Neural cell (in vitro differentiated cells): ENCODE measurements around the gene ZNF775. TPM values are rescaled to one million over a fixed set of nuclear protein-coding genes. Genes with fewer than 3 reads are reported as not detected.

ENCODE experiments used
- H2AFZ ChIP-seq: fragments of 200-600, 300-800 bp; sonication (generic), shearing (Covaris generic); 2 replicates; pipeline ENCODE4 v1.6.0; 2014; ENCODE audit warnings: low read depth, mild to moderate bottlenecking, antibody characterized with exemption, low read length, moderate library complexity
- H3F3A ChIP-seq: fragments of 200-600 bp; shearing (Covaris generic); 2 replicates; pipeline ENCODE4 v1.6.1; 2016; ENCODE audit warnings: mild to moderate bottlenecking, moderate library complexity, mixed read lengths, antibody characterized with exemption, low read length; ENCODE audit not compliant: insufficient read depth, poor library complexity, severe bottlenecking
- H3K27ac ChIP-seq: fragments of 200-600, 300-800 bp; sonication (generic), shearing (Covaris generic); 2 replicates; pipeline ENCODE4 v1.5.1; 2014; ENCODE audit warnings: mild to moderate bottlenecking, low read length, moderate library complexity
- H3K27me3 ChIP-seq: fragments of 300-800, 200-600 bp; sonication (generic), shearing (Covaris generic); 2 replicates; pipeline ENCODE4 v1.6.0; 2014; ENCODE audit warnings: mild to moderate bottlenecking, low read depth, low read length, moderate library complexity; ENCODE audit not compliant: insufficient read depth
- H3K36me3 ChIP-seq: fragments of 300-800, 200-600 bp; sonication (generic), shearing (Covaris generic); 2 replicates; pipeline ENCODE4 v1.5.1; 2014; ENCODE audit warnings: mild to moderate bottlenecking, antibody characterized with exemption, low read length, moderate library complexity; ENCODE audit not compliant: insufficient read depth
- H3K4me2 ChIP-seq: fragments of 300-800, 200-600 bp; sonication (generic), shearing (Covaris generic); 2 replicates; pipeline ENCODE4 v1.6.0; 2014; ENCODE audit warnings: mild to moderate bottlenecking, low read length
- H3K4me3 ChIP-seq: fragments of 300-800, 200-600 bp; sonication (generic), shearing (Covaris generic); 2 replicates; pipeline ENCODE4 v1.5.1; 2014; ENCODE audit warnings: mild to moderate bottlenecking, low read length, moderate library complexity
- H3K79me2 ChIP-seq: fragments of 200-600 bp; shearing (Covaris generic); replicated peaks from 2 replicates; pipeline ENCODE4 v1.6.0; 2014; ENCODE audit warnings: mild to moderate bottlenecking, low read length, moderate library complexity; ENCODE audit not compliant: insufficient read depth
- H3K9ac ChIP-seq: fragments of 300-800, 200-600 bp; sonication (generic), shearing (Covaris generic); 2 replicates; pipeline ENCODE4 v1.6.1; 2016; ENCODE audit warnings: mild to moderate bottlenecking, low read length, mixed read lengths
- H3K9me2 ChIP-seq: fragments of 200-600 bp; shearing (Covaris generic); 2 replicates; pipeline ENCODE4 v1.6.1; 2016; ENCODE audit warnings: mild to moderate bottlenecking, low read length, mixed read lengths; ENCODE audit not compliant: insufficient read depth
- H3K9me3 ChIP-seq: fragments of 200-600, 300-800 bp; sonication (generic), shearing (Covaris generic); 2 replicates; pipeline ENCODE4 v1.6.1; 2016; ENCODE audit warnings: mild to moderate bottlenecking, mixed run types, low read length, moderate library complexity, mixed read lengths
- H4K20me1 ChIP-seq: fragments of 200-600 bp; shearing (Covaris generic); 2 replicates; pipeline ENCODE4 v1.6.1; 2016; ENCODE audit warnings: mild to moderate bottlenecking, mixed run types; ENCODE audit not compliant: insufficient read depth
- EP300 ChIP-seq: fragments of 450-650 bp; conservative IDR thresholded peaks from 2 replicates; pipeline ENCODE4 v1.6.1; 2014; ENCODE audit warnings: antibody characterized with exemption, mild to moderate bottlenecking, moderate library complexity; ENCODE audit not compliant: poor library complexity, severe bottlenecking
- EZH2 ChIP-seq: fragments of 200-600, 300-800 bp; shearing (Covaris generic), sonication (generic); IDR thresholded peaks from 2 replicates; pipeline ENCODE4 v1.6.1; 2014; ENCODE audit warnings: antibody characterized with exemption, low read length, borderline replicate concordance, mild to moderate bottlenecking; ENCODE audit not compliant: insufficient read depth, poor library complexity, severe bottlenecking
- MXI1 ChIP-seq: fragments of 450-650 bp; conservative IDR thresholded peaks from 2 replicates; pipeline ENCODE4 v1.6.1; 2014; ENCODE audit warnings: antibody characterized with exemption, mild to moderate bottlenecking; ENCODE audit not compliant: poor library complexity, severe bottlenecking
- POLR2AphosphoS5 ChIP-seq: IDR thresholded peaks from 2 replicates; pipeline ENCODE4 v1.6.1; 2012
- RAD21 ChIP-seq: fragments of 450-650 bp; conservative IDR thresholded peaks from 2 replicates; pipeline ENCODE4 v1.6.1; 2014; ENCODE audit warnings: antibody characterized with exemption, mild to moderate bottlenecking, moderate library complexity
- REST ChIP-seq: IDR thresholded peaks from 2 replicates; pipeline ENCODE4 v1.6.1; 2012; ENCODE audit warnings: borderline replicate concordance
- SMC3 ChIP-seq: fragments of 450-650 bp; conservative IDR thresholded peaks from 2 replicates; pipeline ENCODE4 v1.6.1; 2014; ENCODE audit warnings: antibody characterized with exemption, mild to moderate bottlenecking, moderate library complexity; ENCODE audit not compliant: poor library complexity
- TAF1 ChIP-seq: IDR thresholded peaks from 2 replicates; pipeline ENCODE4 v1.6.1; 2012; ENCODE audit warnings: low read depth
- polyA plus RNA-seq: library from polyadenylated mRNA; depleted of rRNA; stranded (reverse); fragments of >200 nt; gene quantifications from 2 replicates; pipeline ENCODE4 v1.2.3, GENCODE V29; 2014
- TF ChIP-seq, protein P1 (sequence below): fragments of 450-650 bp; IDR thresholded peaks from 2 replicates; pipeline ENCODE4 v1.5.1; 2014; ENCODE audit warnings: antibody characterized with exemption, mild to moderate bottlenecking, moderate library complexity; ENCODE audit not compliant: poor library complexity, severe bottlenecking

The ZNF775 gene
- polyA plus RNA-seq, 1 donor from 2014 or later: 16.8 TPM

GRCh38 chr7:150434240-150434639 lies 55.1 kb downstream of the ZNF775 start:
- Histone ChIP-seq H3K27ac (no peak overlapping the region), H3K36me3 (no peaks in the 10 kb centered on the region), H3K79me2 (no peaks in the 10 kb centered on the region), H3F3A (no peaks in the 10 kb centered on the region), H3K4me2 (no peak overlapping the region), H2AFZ (no peak overlapping the region), H3K9me3 (no peaks in the 10 kb centered on the region), H4K20me1 (no peaks in the 10 kb centered on the region), H3K9me2 (no peaks in the 10 kb centered on the region), H3K4me3 (no peak overlapping the region), H3K27me3 (no peaks in the 10 kb centered on the region), H3K9ac (no peak overlapping the region)
- TF ChIP-seq POLR2AphosphoS5 (no peak), RAD21 (no peak), SMC3 (no peak), MXI1 (no peak), EP300 (no peak), TAF1 (no peak), REST (no peak), EZH2 (no peak)
- TF ChIP-seq, protein P1, sequence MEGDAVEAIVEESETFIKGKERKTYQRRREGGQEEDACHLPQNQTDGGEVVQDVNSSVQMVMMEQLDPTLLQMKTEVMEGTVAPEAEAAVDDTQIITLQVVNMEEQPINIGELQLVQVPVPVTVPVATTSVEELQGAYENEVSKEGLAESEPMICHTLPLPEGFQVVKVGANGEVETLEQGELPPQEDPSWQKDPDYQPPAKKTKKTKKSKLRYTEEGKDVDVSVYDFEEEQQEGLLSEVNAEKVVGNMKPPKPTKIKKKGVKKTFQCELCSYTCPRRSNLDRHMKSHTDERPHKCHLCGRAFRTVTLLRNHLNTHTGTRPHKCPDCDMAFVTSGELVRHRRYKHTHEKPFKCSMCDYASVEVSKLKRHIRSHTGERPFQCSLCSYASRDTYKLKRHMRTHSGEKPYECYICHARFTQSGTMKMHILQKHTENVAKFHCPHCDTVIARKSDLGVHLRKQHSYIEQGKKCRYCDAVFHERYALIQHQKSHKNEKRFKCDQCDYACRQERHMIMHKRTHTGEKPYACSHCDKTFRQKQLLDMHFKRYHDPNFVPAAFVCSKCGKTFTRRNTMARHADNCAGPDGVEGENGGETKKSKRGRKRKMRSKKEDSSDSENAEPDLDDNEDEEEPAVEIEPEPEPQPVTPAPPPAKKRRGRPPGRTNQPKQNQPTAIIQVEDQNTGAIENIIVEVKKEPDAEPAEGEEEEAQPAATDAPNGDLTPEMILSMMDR: no peak

DNA sequence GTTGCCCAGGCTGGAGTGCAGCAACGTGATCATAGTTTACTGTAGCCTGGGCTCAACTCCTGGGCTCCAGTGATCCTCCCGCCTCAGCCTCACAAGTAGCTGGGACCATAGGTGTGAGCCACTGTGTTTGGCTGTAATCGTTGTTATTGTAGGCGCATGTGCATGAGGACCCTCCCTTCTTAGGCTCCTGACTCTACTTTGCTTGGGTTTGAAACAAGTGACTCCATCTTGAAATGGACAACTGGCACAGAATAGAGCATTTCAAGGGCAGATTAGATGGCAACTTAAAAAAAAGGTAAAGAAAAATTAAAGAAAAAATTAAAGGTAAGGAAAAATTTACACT lies 55.9 kb downstream of the ZNF775 start:
- Histone ChIP-seq H3K36me3 (no peaks in the 10 kb centered on the region), H3K27ac (no peak overlapping the region), H3K9me3 (no peaks in the 10 kb centered on the region), H3K4me3 (no peak overlapping the region), H3F3A (no peaks in the 10 kb centered on the region), H3K4me2 (no peak overlapping the region), H3K79me2 (no peaks in the 10 kb centered on the region), H2AFZ (no peak overlapping the region), H3K9ac (no peak overlapping the region), H3K27me3 (no peaks in the 10 kb centered on the region), H4K20me1 (no peaks in the 10 kb centered on the region), H3K9me2 (no peaks in the 10 kb centered on the region)
- TF ChIP-seq EP300: no peak
- no peak for TF ChIP-seq REST
- TF ChIP-seq SMC3: no peak
- no peak for TF ChIP-seq TAF1
- TF ChIP-seq, protein P1: no peak
- TF ChIP-seq RAD21: no peak
- no peak for TF ChIP-seq MXI1
- TF ChIP-seq POLR2AphosphoS5: no peak
- TF ChIP-seq EZH2: no peak
